ENCODE results near the gene SUSD3.

Gene SUSD3

DNA sequence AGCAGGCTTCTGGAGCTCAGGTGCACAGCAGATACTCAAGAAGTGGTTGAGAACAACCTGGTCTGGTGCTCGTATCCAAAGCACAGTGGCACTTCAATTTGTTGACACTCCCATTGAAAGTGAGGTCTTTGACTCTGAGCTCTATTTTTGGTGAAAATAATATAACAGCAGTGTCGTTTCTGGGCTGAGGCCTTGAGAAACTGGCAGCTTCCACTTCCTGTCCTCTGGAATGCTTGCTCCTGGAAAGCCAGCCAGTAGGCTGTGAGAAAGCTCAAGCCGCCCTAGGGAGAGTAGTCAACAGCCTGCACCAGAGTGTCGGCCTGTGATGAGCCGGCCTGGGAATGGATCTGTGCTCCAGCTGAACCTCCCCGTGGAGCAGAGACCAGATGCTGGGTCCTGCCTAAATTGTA is 6.8 kb upstream of the SUSD3 start:
- Histone ChIP-seq H3K4me1 (ENCODE audit: control insufficient read depth, insufficient read depth, low read length) (peaks cover 11% of the 10 kb centered on the region), H3K9me3 (ENCODE audit: control insufficient read depth, low read length) (no peaks in the 10 kb centered on the region), H3K27ac (ENCODE audit: insufficient read depth, low read depth, low read length, poor library complexity, severe bottlenecking) (no peak overlapping the region), H3K4me3 (ENCODE audit: insufficient read depth, low read depth, low read length) (no peak overlapping the region), H3K27me3 (ENCODE audit: control insufficient read depth, insufficient read depth, low read length, poor library complexity, severe bottlenecking) (no peaks in the 10 kb centered on the region), H3K36me3 (ENCODE audit: control insufficient read depth, insufficient read depth, low read length) (no peaks in the 10 kb centered on the region)
- WGBS, 2 experiments: 83 to 87% methylated on average over 6 of the region's 6 CpGs

DNA sequence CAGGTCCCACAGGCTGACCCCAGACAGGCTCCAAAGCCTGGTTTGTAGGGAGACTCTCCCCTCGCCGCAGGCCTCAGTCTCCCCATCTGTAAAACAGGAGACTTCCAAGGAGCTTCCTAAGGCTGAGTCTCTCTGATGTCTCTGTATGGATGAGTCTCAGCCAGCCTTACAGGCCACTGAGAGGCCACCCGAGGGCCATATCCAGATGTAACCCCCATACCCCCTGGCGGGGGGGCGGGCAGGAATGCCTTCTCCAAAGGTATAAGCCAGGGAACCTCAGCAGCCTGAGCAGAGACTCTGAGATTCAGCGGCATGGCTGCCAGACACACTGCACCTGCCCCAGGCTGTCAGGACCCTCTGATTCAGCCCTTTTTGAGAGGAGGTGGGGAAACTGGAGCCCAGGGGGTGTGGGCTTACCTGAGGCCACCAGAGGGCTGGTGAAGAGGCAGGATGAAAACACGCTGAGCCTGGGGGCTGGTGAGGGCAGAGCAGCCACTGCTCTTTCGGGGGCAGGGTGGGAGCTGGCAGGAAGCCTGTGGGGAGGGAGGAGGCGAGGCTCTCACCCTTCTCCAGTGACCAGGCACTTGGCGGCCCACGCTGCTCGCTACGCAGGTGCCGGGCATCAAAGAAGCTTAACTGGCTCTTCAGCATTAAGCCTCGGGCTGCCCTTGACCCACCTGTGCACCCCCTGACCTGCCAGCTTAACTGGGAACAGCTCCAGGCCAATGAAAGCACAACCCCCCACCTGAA is 5.5 kb upstream of the SUSD3 start:
- no peak overlapping the region for H3K4me3 ChIP-seq (ENCODE audit: insufficient read depth, low read depth, low read length)
- no peaks in the 10 kb centered on the region for H3K9me3 ChIP-seq (ENCODE audit: control insufficient read depth, low read length)
- peaks cover 11% of the 10 kb centered on the region for H3K4me1 ChIP-seq (ENCODE audit: control insufficient read depth, insufficient read depth, low read length)
- 74 to 77% methylated on average over 15 of the region's 15 CpGs for WGBS, 2 experiments
- H3K27me3 ChIP-seq (ENCODE audit: control insufficient read depth, insufficient read depth, low read length, poor library complexity, severe bottlenecking): no peaks in the 10 kb centered on the region
- no peak overlapping the region for H3K27ac ChIP-seq (ENCODE audit: insufficient read depth, low read depth, low read length, poor library complexity, severe bottlenecking)
- no peaks in the 10 kb centered on the region for H3K36me3 ChIP-seq (ENCODE audit: control insufficient read depth, insufficient read depth, low read length)

- Histone ChIP-seq H3K27ac (ENCODE audit: insufficient read depth, low read depth, low read length, poor library complexity, severe bottlenecking) (no peak overlapping the region), H3K4me1 (ENCODE audit: control insufficient read depth, insufficient read depth, low read length) (peaks cover 11% of the 10 kb centered on the region), H3K36me3 (ENCODE audit: control insufficient read depth, insufficient read depth, low read length) (no peaks in the 10 kb centered on the region), H3K27me3 (ENCODE audit: control insufficient read depth, insufficient read depth, low read length, poor library complexity, severe bottlenecking) (peaks cover 4% of the 10 kb centered on the region), H3K9me3 (ENCODE audit: control insufficient read depth, low read length) (no peaks in the 10 kb centered on the region), H3K4me3 (ENCODE audit: insufficient read depth, low read depth, low read length) (no peak overlapping the region)
- WGBS, 2 experiments: 87 to 88% methylated on average over 5 of the region's 5 CpGs
Observed at GRCh38 chr9:93053781-93054331, 4.6 kb upstream of the SUSD3 start.

GRCh38 chr9:93054758-93055704 is 3.5 kb upstream of the SUSD3 start:
- Histone ChIP-seq H3K27me3 (ENCODE audit: control insufficient read depth, insufficient read depth, low read length, poor library complexity, severe bottlenecking) (peaks cover 16% of the 10 kb centered on the region), H3K4me1 (ENCODE audit: control insufficient read depth, insufficient read depth, low read length) (peaks cover 11% of the 10 kb centered on the region)
- WGBS, 2 experiments: 87 to 88% methylated on average over 11 of the region's 11 CpGs

DNA sequence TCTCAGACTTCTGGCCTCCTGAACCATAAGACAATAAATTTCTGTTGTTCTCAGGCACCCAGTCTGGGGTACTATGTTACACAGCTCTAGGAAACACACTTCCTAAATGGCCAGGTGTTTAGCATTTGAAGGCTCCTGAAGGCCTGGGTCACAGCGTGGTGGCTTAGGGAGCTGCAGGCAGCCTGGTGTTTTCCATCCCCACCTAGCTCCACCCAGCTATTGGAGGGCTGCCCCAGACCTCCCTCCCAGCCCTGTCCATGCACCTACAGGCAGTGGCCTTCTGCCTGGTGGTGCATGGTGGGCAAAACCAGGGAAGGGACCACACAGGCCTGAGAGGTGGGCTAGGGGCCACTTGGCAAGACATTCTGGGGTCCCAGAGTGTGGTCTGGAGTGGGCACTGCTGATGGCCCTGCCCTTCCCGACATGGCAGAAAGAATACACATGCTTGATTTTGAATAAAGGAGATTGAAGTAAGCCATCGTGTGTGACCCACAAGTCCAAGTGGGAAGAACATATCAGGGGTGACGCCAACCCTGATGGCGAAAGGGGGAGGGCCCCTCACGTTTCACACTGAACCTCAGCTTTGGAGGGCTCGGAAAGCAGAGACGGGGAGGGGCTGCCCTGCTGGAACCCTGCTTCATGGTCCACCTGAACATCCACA is 1.3 kb upstream of the SUSD3 start:
- Histone ChIP-seq H3K27me3 (ENCODE audit: control insufficient read depth, insufficient read depth, low read length, poor library complexity, severe bottlenecking) (peaks cover 17% of the 10 kb centered on the region), H3K4me1 (ENCODE audit: control insufficient read depth, insufficient read depth, low read length) (peaks cover 11% of the 10 kb centered on the region), H3K9me3 (ENCODE audit: control insufficient read depth, low read length) (no peaks in the 10 kb centered on the region), H3K36me3 (ENCODE audit: control insufficient read depth, insufficient read depth, low read length) (no peaks in the 10 kb centered on the region), H3K4me3 (ENCODE audit: insufficient read depth, low read depth, low read length) (no peak overlapping the region), H3K27ac (ENCODE audit: insufficient read depth, low read depth, low read length, poor library complexity, severe bottlenecking) (no peak overlapping the region)
- WGBS, 2 experiments: 83 to 84% methylated on average over 8 of the region's 8 CpGs

More at GRCh38 chr9:93054758-93055704, 3.5 kb upstream of the SUSD3 start:
- Histone ChIP-seq H3K4me3 (ENCODE audit: insufficient read depth, low read depth, low read length) (no peak overlapping the region), H3K9me3 (ENCODE audit: control insufficient read depth, low read length) (no peaks in the 10 kb centered on the region), H3K36me3 (ENCODE audit: control insufficient read depth, insufficient read depth, low read length) (no peaks in the 10 kb centered on the region), H3K27ac (ENCODE audit: insufficient read depth, low read depth, low read length, poor library complexity, severe bottlenecking) (no peak overlapping the region)

DNA sequence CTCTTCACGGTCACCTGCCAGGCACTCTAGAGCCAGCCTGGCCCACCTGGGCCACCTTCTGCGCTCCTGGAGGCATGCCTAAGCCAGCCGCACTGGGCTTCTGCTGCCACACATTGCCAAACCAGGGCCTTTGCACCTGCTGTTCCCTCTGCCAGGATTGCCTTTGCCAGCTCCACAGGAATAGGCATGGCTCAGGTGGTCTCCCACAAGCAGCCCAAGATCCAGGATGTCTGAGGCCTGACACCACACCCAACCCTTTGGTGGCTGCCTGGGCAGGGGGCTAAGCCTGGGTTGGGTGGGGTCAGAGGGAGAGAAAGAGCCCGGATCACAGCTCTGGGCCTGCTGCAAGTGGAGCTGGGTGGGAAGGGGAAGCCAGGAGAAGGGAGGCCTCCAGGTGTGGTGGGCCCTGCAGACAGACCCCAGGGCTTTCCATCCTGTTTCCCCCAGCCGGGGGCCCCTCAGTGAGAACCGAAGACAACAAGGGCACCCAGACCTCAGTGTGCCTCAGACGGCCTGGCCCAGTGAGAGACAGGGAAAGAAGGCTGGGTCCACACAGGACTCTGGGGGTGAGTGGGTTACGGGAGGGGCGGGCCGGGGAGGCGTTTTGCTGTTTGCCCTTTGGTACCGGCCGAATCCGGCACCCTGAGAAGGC is 672 bp upstream of the SUSD3 start:
- H3K36me3 ChIP-seq (ENCODE audit: control insufficient read depth, insufficient read depth, low read length): no peaks in the 10 kb centered on the region
- no peaks in the 10 kb centered on the region for H3K9me3 ChIP-seq (ENCODE audit: control insufficient read depth, low read length)
- H3K4me1 ChIP-seq (ENCODE audit: control insufficient read depth, insufficient read depth, low read length): peaks cover 11% of the 10 kb centered on the region
- no peak overlapping the region for H3K27ac ChIP-seq (ENCODE audit: insufficient read depth, low read depth, low read length, poor library complexity, severe bottlenecking)
- no peak overlapping the region for H3K4me3 ChIP-seq (ENCODE audit: insufficient read depth, low read depth, low read length)
- peaks cover 17% of the 10 kb centered on the region for H3K27me3 ChIP-seq (ENCODE audit: control insufficient read depth, insufficient read depth, low read length, poor library complexity, severe bottlenecking)
- 74 to 75% methylated on average over 14 of the region's 14 CpGs for WGBS, 2 experiments

DNA sequence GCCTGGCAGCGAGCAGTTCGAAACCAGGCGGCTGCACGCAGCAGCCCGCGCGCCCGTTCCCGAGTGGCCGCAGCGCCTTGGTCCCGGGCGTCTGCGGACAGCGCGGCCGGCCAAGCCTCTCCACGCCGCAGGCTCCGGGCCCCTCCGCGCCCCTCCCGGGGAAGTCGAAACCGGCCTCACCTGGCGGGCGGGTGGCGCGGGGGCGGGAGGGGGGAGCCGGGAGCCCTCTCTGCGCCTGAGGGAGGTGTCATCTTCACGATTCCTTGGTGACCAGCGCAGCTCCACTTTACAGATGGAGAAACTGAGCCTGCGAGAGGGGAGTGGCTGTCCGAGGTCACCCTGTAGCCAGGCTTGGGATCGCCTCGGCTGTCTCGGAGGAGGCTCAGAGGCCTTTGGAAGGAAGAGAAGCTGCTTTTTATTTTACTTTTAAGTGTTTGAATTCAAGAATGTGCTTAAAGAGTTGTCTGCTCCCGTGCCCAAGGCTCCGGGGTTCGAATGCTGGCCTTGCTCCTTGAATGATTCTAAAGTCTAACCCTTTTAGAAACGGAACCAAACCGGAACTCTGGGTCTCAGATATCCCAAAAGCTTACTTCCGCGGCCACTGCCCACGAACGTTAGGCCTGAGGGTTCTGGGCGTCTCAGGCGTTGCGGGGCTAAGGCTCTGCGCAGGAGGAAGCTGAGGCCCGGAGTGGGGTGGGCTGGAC is 662 bp downstream of the SUSD3 start:
- Histone ChIP-seq H3K36me3 (ENCODE audit: control insufficient read depth, insufficient read depth, low read length) (no peaks in the 10 kb centered on the region), H3K4me3 (ENCODE audit: insufficient read depth, low read depth, low read length) (peak overlapping the region; percentile 32)

GRCh38 chr9:93059715-93060578 is 1.4 kb downstream of the SUSD3 start:
- Histone ChIP-seq H3K9me3 (ENCODE audit: control insufficient read depth, low read length) (no peaks in the 10 kb centered on the region), H3K4me1 (ENCODE audit: control insufficient read depth, insufficient read depth, low read length) (no peaks in the 10 kb centered on the region), H3K27me3 (ENCODE audit: control insufficient read depth, insufficient read depth, low read length, poor library complexity, severe bottlenecking) (peaks cover 17% of the 10 kb centered on the region), H3K36me3 (ENCODE audit: control insufficient read depth, insufficient read depth, low read length) (no peaks in the 10 kb centered on the region), H3K27ac (ENCODE audit: insufficient read depth, low read depth, low read length, poor library complexity, severe bottlenecking) (no peak overlapping the region), H3K4me3 (ENCODE audit: insufficient read depth, low read depth, low read length) (no peak overlapping the region)
- WGBS, 2 experiments: 86 to 93% methylated on average over 7 of the region's 7 CpGs

More for the DNA sequence above, 662 bp downstream of the SUSD3 start:
- 41 to 42% methylated on average over 53 of the region's 53 CpGs for WGBS, 2 experiments
- Histone ChIP-seq H3K27ac (ENCODE audit: insufficient read depth, low read depth, low read length, poor library complexity, severe bottlenecking) (no peak overlapping the region), H3K27me3 (ENCODE audit: control insufficient read depth, insufficient read depth, low read length, poor library complexity, severe bottlenecking) (peaks cover 17% of the 10 kb centered on the region), H3K4me1 (ENCODE audit: control insufficient read depth, insufficient read depth, low read length) (no peaks in the 10 kb centered on the region), H3K9me3 (ENCODE audit: control insufficient read depth, low read length) (no peaks in the 10 kb centered on the region)

Measured in ectodermal cell (in vitro differentiated cells).